Effector CD4-positive, alpha-beta T cell (primary cell): ENCODE data around the gene PRR16.

Source experiments
- DNase-seq: peaks from one replicate; pipeline ENCODE4 v3.0.0-alpha.2; 2020

PRR16 gene

GRCh38 chr5:120517607-120518252, 53.6 kb downstream of the PRR16 start:
- DNase-seq = no peak

- DNase-seq = no peak
Observed at GRCh38 chr5:120518581-120518980, 54.5 kb downstream of the PRR16 start.

GRCh38 chr5:120527251-120527650, 63.2 kb downstream of the PRR16 start:
- no peak for DNase-seq

- no peak for DNase-seq
Observed at GRCh38 chr5:120528609-120529008, 64.5 kb downstream of the PRR16 start.

GRCh38 chr5:120529386-120529785, 65.3 kb downstream of the PRR16 start:
- no peak for DNase-seq

GRCh38 chr5:120531215-120531614, 67.1 kb downstream of the PRR16 start:
- DNase-seq = no peak

- DNase-seq = no peak
Observed at GRCh38 chr5:120532835-120533234, 68.7 kb downstream of the PRR16 start.

GRCh38 chr5:120533581-120533980, 69.5 kb downstream of the PRR16 start:
- DNase-seq = no peak

GRCh38 chr5:120535900-120536299, 71.8 kb downstream of the PRR16 start:
- no peak for DNase-seq

GRCh38 chr5:120538149-120538548, 74.0 kb downstream of the PRR16 start:
- no peak for DNase-seq

- no peak for DNase-seq
Observed at GRCh38 chr5:120538644-120539043, 74.5 kb downstream of the PRR16 start.

- DNase-seq = no peak
Observed at GRCh38 chr5:120539471-120539870, 75.4 kb downstream of the PRR16 start.

- no peak for DNase-seq
Observed at GRCh38 chr5:120540097-120540496, 76.0 kb downstream of the PRR16 start.

- no peak for DNase-seq
Observed at GRCh38 chr5:120544043-120544442, 79.9 kb downstream of the PRR16 start.

- DNase-seq = no peak
Observed at GRCh38 chr5:120545007-120545406, 80.9 kb downstream of the PRR16 start.

- no peak for DNase-seq
Observed at GRCh38 chr5:120545951-120546350, 81.9 kb downstream of the PRR16 start.

- DNase-seq = no peak
Observed at GRCh38 chr5:120546922-120547321, 82.8 kb downstream of the PRR16 start.

- DNase-seq = no peak
Observed at GRCh38 chr5:120550358-120550757, 86.3 kb downstream of the PRR16 start.

- DNase-seq = no peak
Observed at GRCh38 chr5:120552638-120553037, 88.5 kb downstream of the PRR16 start.

- DNase-seq = no peak
Observed at GRCh38 chr5:120555345-120555744, 91.2 kb downstream of the PRR16 start.

GRCh38 chr5:120564013-120564412, 99.9 kb downstream of the PRR16 start:
- no peak for DNase-seq

GRCh38 chr5:120567066-120567465, 103.0 kb downstream of the PRR16 start:
- DNase-seq = no peak

GRCh38 chr5:120567921-120568320, 103.8 kb downstream of the PRR16 start:
- no peak for DNase-seq

GRCh38 chr5:120568711-120569110, 104.6 kb downstream of the PRR16 start:
- no peak for DNase-seq

GRCh38 chr5:120576588-120576987, 112.5 kb downstream of the PRR16 start:
- no peak for DNase-seq
